Hematopoietic multipotent progenitor cell (in vitro differentiated cells): Measurements from ENCODE around the gene TMEM150A. TPM values are rescaled to one million over a fixed set of nuclear protein-coding genes. Genes with fewer than 3 reads are reported as not detected.
A peak's percentile ranks its signal among the peaks of the same experiment; 100 is the strongest.
"Not testable (repeated sequence)": the region's sequence is repeated elsewhere in the genome, so short reads cannot be mapped to it uniquely, and the experiment has no call there.

Experiments used
- DNase-seq, 3 donors: peaks; one replicate each; pipeline ENCODE4 v3.0.0-alpha.2; 2011 to 2015; ENCODE audit warnings: low read depth in 2 of 3, low spot score in 2 of 3
- total RNA-seq: library from RNA; depleted of rRNA; stranded (reverse); fragments of >200 nt; gene quantifications from one replicate; pipeline ENCODE4 v1.2.3, GENCODE V29; 2012

The TMEM150A gene
- total RNA-seq, 1 donor: 21.5 TPM

- DNase-seq: no peak
Measured at GRCh38 chr2:85613717-85614515, 11.4 kb upstream of the TMEM150A start.

DNA sequence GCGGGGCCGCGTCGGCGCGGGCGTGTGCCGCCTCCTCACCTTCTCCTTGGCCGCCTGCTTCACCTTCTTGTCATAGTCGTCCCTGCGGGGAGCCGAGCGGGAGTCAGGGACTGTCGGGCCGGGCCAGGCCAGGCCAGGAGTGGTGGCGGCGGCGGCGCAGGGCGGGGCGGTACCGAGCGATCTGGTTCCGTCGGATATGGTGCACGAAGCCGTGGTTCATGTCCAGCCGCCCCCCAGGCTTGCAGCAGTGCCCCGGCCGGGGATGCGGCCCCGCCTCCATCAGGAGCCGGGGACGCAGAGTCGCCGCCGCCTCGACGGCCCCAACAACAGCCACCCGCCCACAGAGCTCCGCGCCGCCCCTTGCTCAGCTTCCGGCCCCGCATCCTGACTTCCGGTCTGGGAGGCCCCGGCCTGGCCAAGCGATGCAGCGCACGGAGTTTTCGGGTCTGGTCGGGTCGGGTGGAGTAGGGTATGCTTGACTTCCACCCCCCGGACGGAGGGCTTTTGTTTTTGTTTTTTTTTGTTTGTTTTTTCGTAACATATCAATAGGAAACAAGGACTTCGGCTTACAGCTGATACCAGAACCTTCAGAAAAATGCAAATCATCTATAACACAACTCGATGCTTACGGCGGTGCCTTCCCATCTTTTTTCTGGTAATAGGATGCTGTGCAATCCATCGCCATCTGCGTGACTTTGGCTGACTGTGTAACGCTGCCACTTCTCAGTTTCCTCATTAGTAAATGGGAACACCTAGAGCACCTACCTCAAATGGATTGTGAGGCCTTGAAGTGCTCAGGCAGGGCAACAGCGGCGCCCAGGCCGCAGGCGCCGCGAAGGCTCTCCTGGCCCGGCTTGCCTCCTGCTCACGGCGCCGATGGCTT is 9.4 kb upstream of the TMEM150A start, which contains the start of gene C2orf68:
Gene C2orf68, minus strand, starts transcription at position 362 of the 883 bp plus-strand sequence. Its CDS starts 82 bp downstream, at position 280.
- peak in 2 of 3 donors; percentile 91 to 94 for DNase-seq

DNA sequence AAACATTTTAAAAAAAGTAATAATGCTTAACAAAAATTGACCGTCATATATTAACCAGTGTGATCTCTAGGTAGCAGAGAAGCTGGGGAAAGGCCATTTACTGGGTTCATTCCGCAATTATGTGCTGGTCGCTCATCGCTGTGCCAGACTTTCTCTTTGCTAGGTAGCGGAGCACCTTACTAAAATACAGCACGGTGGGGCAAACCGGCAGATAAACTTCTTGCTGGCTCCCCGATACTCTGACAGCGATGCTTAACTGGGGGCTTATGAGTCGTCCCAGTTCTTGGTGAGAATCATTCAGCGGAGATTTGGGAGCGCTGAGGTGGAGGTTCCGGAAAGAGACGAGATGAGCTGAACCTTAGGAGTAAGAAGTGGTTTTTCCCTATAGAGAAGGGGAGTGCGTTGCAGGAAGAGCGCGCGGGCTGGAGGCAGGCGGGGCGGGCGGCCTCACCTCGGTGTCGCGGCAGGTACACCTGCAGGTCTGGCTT is 8.8 kb upstream of the TMEM150A start:
- no peak for DNase-seq

GRCh38 chr2:85607268-85608215 is 5.0 kb upstream of the TMEM150A start:
- DNase-seq: no peak

- no peak for DNase-seq
Measured at GRCh38 chr2:85606116-85606455, 3.6 kb upstream of the TMEM150A start.

DNA sequence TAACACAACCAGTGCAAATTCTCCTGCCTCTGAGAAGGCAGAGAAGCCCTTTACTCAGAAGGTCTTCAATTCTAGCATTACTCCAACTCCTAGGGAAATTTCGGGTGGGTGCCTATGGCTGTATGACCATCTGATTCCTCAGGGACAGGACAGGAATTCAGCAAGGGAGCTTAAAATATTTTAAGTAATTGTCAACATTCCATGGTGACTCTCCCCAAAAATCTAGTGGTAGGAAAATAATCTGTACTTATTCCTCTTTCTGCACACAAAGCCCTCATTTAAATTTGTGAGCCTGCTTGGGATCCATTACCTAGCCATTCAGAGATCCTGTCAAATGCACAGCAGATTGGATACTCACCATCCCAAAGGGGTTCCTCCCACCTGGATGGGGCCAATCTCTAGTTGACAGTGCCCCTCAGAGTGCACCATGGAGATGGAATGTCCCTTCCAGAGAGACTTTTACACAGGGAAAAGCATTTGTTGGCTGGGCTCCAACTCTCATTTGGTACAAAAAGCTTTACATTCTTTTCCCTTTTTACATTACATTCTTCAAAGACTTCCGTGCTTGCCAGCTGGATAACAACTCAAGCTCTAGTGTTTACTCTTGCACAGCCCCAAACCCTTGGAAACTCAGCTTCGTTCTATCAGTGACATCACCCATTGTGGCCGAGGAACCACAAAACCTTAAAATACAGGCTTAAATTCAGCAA is 3.1 kb upstream of the TMEM150A start:
- DNase-seq: no peak

DNA sequence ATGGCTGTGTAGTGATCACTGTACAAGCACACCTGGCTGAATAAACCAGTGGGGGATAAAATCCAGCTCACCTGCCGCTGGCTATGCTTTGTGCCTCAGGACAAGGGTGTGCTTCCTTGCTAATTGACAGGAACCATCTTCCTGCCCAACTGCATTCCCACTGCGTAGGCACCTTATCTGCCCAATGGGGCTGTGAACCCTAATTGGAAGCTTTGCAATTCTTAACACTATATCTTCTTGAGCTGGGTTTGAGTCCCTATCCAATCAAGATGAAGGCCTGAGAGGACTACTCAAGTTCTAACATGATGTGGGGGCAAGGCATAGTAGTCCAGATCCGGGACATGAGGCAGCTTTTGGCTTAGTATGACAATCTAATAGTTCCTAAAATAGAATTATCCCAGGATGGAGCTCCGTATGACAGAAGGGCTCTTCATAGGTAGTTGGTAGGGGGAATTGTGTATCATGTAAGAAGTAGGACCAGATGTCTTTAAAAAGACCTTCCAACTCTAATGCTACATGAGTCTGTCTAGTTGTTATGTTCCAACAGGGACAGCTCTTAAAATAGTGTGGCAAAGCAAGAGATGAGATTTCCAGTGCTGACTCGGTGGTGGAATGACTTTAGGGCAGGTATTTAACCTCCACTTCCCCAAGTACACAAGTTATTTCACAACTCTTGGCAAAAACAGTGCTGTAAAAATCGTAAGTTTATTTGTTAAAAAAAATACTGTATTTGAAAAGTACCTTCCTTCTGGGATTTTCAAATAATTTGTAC is 2.3 kb upstream of the TMEM150A start:
- DNase-seq: no peak

GRCh38 chr2:85604133-85604444 is 1.6 kb upstream of the TMEM150A start:
- not testable (repeated sequence) for DNase-seq

GRCh38 chr2:85601771-85602475 is 575 bp downstream of the TMEM150A start:
- DNase-seq: no peak

DNA sequence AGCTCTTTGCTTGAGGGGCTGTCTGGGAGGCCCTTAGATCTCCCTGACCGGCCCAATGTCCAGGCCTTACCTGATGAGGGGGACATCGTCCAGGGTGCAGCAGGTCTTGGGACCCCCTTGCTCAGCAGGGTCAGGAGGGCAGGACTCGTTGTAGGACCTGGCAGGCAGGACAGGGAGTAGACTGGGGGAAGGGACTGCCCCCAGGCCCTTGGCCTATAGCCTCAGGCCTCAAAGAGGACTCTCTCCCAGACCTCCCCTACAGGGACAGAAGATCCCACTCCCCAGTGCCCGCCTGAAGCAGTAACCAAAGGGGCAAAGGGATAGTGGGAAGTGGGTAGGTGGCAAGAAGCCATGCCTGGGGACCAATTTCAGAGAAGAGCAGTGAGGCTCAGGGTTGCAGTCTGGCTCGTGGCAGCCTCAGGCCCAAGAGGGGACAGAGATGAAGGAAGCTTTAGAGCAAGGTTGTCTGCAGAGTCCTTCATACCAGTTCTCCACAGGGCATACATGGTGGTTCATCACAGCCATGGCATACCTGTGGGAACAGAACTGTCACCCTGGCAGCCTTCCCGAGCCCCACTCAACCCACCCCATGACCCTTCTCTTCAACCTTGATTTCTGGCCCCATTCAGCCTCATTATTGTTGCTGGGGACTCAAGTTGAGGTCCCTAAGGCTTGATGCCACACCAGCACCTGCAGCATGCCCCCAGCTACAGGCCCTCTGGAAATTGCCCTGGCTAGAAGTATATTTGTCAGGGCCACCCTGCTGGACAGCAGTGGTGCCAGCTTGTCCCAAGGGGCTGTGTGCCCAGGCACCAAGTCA is 1.3 kb downstream of the TMEM150A start:
- DNase-seq: no peak

- DNase-seq: no peak
Measured at GRCh38 chr2:85600235-85600575, 2.3 kb downstream of the TMEM150A start.

- no peak for DNase-seq
Measured at GRCh38 chr2:85599468-85600234, 2.8 kb downstream of the TMEM150A start.

- DNase-seq: no peak
Measured at GRCh38 chr2:85598594-85599340, 3.7 kb downstream of the TMEM150A start.

- DNase-seq: no peak
Measured at GRCh38 chr2:85597241-85597640, 5.3 kb downstream of the TMEM150A start.

GRCh38 chr2:85596486-85597143 is 5.9 kb downstream of the TMEM150A start:
- no peak for DNase-seq

DNA sequence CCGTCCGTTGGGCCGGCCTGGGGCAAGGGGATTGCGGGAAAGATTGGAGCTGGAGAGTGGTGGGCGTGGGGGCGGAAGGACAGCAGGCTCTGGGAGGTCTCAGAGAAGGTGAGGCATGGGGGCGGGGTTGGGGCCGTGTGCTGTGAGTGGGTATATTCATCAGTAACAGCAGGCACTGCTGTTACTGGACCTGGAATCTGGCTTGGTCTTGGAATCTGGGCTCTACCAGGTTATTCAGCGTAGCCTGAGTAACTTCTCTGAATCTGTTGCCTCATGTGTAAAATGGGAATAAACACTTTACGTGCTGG is 6.5 kb downstream of the TMEM150A start:
- no peak for DNase-seq
